ENCODE data around the gene KCNQ5. TPM values are rescaled to one million over a fixed set of nuclear protein-coding genes. Genes with fewer than 3 reads are reported as not detected.
A peak's percentile ranks its signal among the peaks of the same experiment; 100 is the strongest.

Gene KCNQ5
- total RNA-seq, 4 donors from 2014 or later = 0.21 to 1.1 (median 0.59) TPM; not detected in 1

- no peak for DNase-seq (ENCODE audit: low spot score in 2 of 2)
- peak overlapping the region in 1 of 4 donors; percentile 10 for H3K27ac ChIP-seq
- H3K4me3 ChIP-seq = no peak overlapping the region
- no peaks in the 10 kb centered on the region for H3K27me3 ChIP-seq
- peaks cover 0 to 25% (median 8%) of the 10 kb centered on the region in 4 donors for H3K4me1 ChIP-seq
- 51 to 62% methylated on average over 2 of the region's 2 CpGs for WGBS, 2 donors
- H3K36me3 ChIP-seq = no peaks in the 10 kb centered on the region
- H3K9me3 ChIP-seq = no peaks in the 10 kb centered on the region
- no peak for TF ChIP-seq POLR2A (IDR thresholded peaks at IDR 0.05)
Observed at GRCh38 chr6:72861059-72861458, 239.2 kb downstream of the KCNQ5 start.

- DNase-seq (ENCODE audit: low spot score in 2 of 2) = no peak
- Histone ChIP-seq H3K9me3 (no peaks in the 10 kb centered on the region), H3K4me1 (peaks cover 0 to 25% (median 8%) of the 10 kb centered on the region in 4 donors), H3K36me3 (no peaks in the 10 kb centered on the region), H3K27ac (peak overlapping the region in 1 of 4 donors; percentile 26), H3K27me3 (no peaks in the 10 kb centered on the region), H3K4me3 (no peak overlapping the region)
- TF ChIP-seq EP300 (IDR thresholded peaks at IDR 0.05) (no peak), POLR2A (IDR thresholded peaks at IDR 0.05) (no peak), CTCF (IDR thresholded peaks at IDR 0.05) (no peak)
- WGBS, 2 donors = 35 to 46% methylated on average over 2 of the region's 2 CpGs
Observed at GRCh38 chr6:72861935-72862432, 240.1 kb downstream of the KCNQ5 start.

- no peaks in the 10 kb centered on the region for H3K36me3 ChIP-seq
- WGBS, 2 donors = 36 to 48% methylated on average over 1 of the region's 1 CpG
- no peak overlapping the region for H3K27ac ChIP-seq
- no peak overlapping the region for H3K4me3 ChIP-seq
- no peaks in the 10 kb centered on the region for H3K9me3 ChIP-seq
- no peaks in the 10 kb centered on the region for H3K27me3 ChIP-seq
- no peak for DNase-seq (ENCODE audit: low spot score in 2 of 2)
- peaks cover 0 to 25% (median 8%) of the 10 kb centered on the region in 4 donors for H3K4me1 ChIP-seq
- TF ChIP-seq POLR2A (IDR thresholded peaks at IDR 0.05) = no peak
- no peak for TF ChIP-seq EP300 (IDR thresholded peaks at IDR 0.05)
- no peak for TF ChIP-seq CTCF (IDR thresholded peaks at IDR 0.05)
Observed at GRCh38 chr6:72863131-72863530, 241.3 kb downstream of the KCNQ5 start.

GRCh38 chr6:72864236-72864635, 242.4 kb downstream of the KCNQ5 start:
- Histone ChIP-seq H3K9me3 (no peaks in the 10 kb centered on the region), H3K36me3 (no peaks in the 10 kb centered on the region), H3K4me1 (peaks cover 0 to 25% (median 8%) of the 10 kb centered on the region in 4 donors), H3K27ac (no peak overlapping the region), H3K4me3 (no peak overlapping the region), H3K27me3 (no peaks in the 10 kb centered on the region)
- WGBS, 2 donors = 33 to 38% methylated on average over 1 of the region's 1 CpG
- no peak for DNase-seq (ENCODE audit: low spot score in 2 of 2)
- TF ChIP-seq EP300 (IDR thresholded peaks at IDR 0.05) (no peak), CTCF (IDR thresholded peaks at IDR 0.05) (no peak)

GRCh38 chr6:72864799-72865198, 242.9 kb downstream of the KCNQ5 start:
- no peak for DNase-seq (ENCODE audit: low spot score in 2 of 2)
- H3K27ac ChIP-seq = no peak overlapping the region
- TF ChIP-seq POLR2A (IDR thresholded peaks at IDR 0.05) = no peak
- no peaks in the 10 kb centered on the region for H3K36me3 ChIP-seq
- H3K4me3 ChIP-seq = no peak overlapping the region
- peaks cover 0 to 25% (median 8%) of the 10 kb centered on the region in 4 donors for H3K4me1 ChIP-seq
- no peaks in the 10 kb centered on the region for H3K9me3 ChIP-seq
- H3K27me3 ChIP-seq = no peaks in the 10 kb centered on the region

- H3K36me3 ChIP-seq = no peaks in the 10 kb centered on the region
- H3K27ac ChIP-seq = no peak overlapping the region
- TF ChIP-seq CTCF (IDR thresholded peaks at IDR 0.05) = no peak
- no peak for TF ChIP-seq EP300 (IDR thresholded peaks at IDR 0.05)
- no peak for TF ChIP-seq POLR2A (IDR thresholded peaks at IDR 0.05)
- DNase-seq (ENCODE audit: low spot score in 2 of 2) = no peak
- no peak overlapping the region for H3K4me3 ChIP-seq
- H3K4me1 ChIP-seq = peaks cover 0 to 25% (median 8%) of the 10 kb centered on the region in 4 donors
- H3K9me3 ChIP-seq = no peaks in the 10 kb centered on the region
- 82 to 89% methylated on average over 2 of the region's 2 CpGs for WGBS, 2 donors
- H3K27me3 ChIP-seq = no peaks in the 10 kb centered on the region
Observed at GRCh38 chr6:72865467-72865866, 243.6 kb downstream of the KCNQ5 start.
